Neural progenitor cell (in vitro differentiated cells): Measurements from ENCODE around the gene MOK. TPM values are rescaled to one million over a fixed set of nuclear protein-coding genes. Genes with fewer than 3 reads are reported as not detected.

Experiments used
- DNase-seq: peaks from one replicate; pipeline ENCODE4 v3.0.0-alpha.2; 2016; ENCODE audit warnings: low spot score
- H2AFZ ChIP-seq: fragments of 200-600 bp; sonication (generic); replicated peaks from 2 replicates; pipeline ENCODE4 v1.6.1; 2016; ENCODE audit warnings: antibody characterized with exemption
- H3F3A ChIP-seq: fragments of 200-600 bp; sonication (generic); 2 replicates; pipeline ENCODE4 v1.6.1; 2016; ENCODE audit warnings: antibody characterized with exemption, low read depth
- H3K27ac ChIP-seq: fragments of 200-600 bp; sonication (generic); 2 replicates; pipeline ENCODE4 v1.5.1; 2016; ENCODE audit warnings: mild to moderate bottlenecking
- H3K27me3 ChIP-seq: fragments of 200-600 bp; sonication (generic); 2 replicates; pipeline ENCODE4 v1.6.1; 2016; ENCODE audit warnings: mild to moderate bottlenecking, moderate library complexity
- H3K36me3 ChIP-seq: fragments of 200-600 bp; sonication (generic); 2 replicates; pipeline ENCODE4 v1.5.1; 2016
- H3K4me1 ChIP-seq: fragments of 200-600 bp; sonication (generic); 2 replicates; pipeline ENCODE4 v1.6.1; 2016; ENCODE audit warnings: mixed run types
- H3K4me2 ChIP-seq: fragments of 200-600 bp; sonication (generic); 2 replicates; pipeline ENCODE4 v1.6.1; 2016
- H3K4me3 ChIP-seq: fragments of 200-600 bp; sonication (generic); 2 replicates; pipeline ENCODE4 v1.5.1; 2016
- H3K79me2 ChIP-seq: fragments of 200-600 bp; sonication (generic); 2 replicates; pipeline ENCODE4 v1.6.1; 2016; ENCODE audit warnings: low read depth
- H3K9ac ChIP-seq: fragments of 200-600 bp; sonication (generic); 2 replicates; pipeline ENCODE4 v1.6.1; 2016
- H3K9me3 ChIP-seq: fragments of 200-600 bp; sonication (generic); 2 replicates; pipeline ENCODE4 v1.5.1; 2016; ENCODE audit warnings: low read depth
- H4K20me1 ChIP-seq: fragments of 200-600 bp; sonication (generic); 2 replicates; pipeline ENCODE4 v1.6.1; 2016; ENCODE audit warnings: low read depth
- H3K27ac Mint-ChIP-seq: 3 replicates; pipeline ENCODE4 v1.8.0; 2021; ENCODE audit warnings: mixed read lengths
- H3K27me3 Mint-ChIP-seq: 2 replicates; pipeline ENCODE4 v1.8.0; 2022; ENCODE audit warnings: low read depth, mild to moderate bottlenecking, inconsistent platforms, moderate library complexity, mixed read lengths; ENCODE audit not compliant: insufficient read depth
- H3K36me3 Mint-ChIP-seq: 3 replicates; pipeline ENCODE4 v1.8.0; 2021; ENCODE audit warnings: mixed read lengths
- H3K4me1 Mint-ChIP-seq: 3 replicates; pipeline ENCODE4 v1.8.0; 2021; ENCODE audit warnings: mixed read lengths
- H3K4me3 Mint-ChIP-seq: 3 replicates; pipeline ENCODE4 v1.8.0; 2021; ENCODE audit warnings: mild to moderate bottlenecking, moderate library complexity, mixed read lengths
- H3K9me3 Mint-ChIP-seq: 3 replicates; pipeline ENCODE4 v1.8.0; 2020; ENCODE audit warnings: mixed read lengths
- CTCF ChIP-seq: fragments of 200-600 bp; sonication (generic); IDR thresholded peaks from 2 replicates; pipeline ENCODE4 v1.5.1; 2017; ENCODE audit warnings: antibody characterized with exemption, mild to moderate bottlenecking
- EZH2 ChIP-seq: fragments of 200-600 bp; sonication (generic); IDR thresholded peaks from 2 replicates; pipeline ENCODE4 v1.6.1; 2017; ENCODE audit warnings: antibody characterized with exemption, mild to moderate bottlenecking, moderate library complexity
- EZH2phosphoT487 ChIP-seq: fragments of 200-600 bp; sonication (generic); IDR thresholded peaks from 2 replicates; pipeline ENCODE4 v1.6.1; 2017; ENCODE audit warnings: antibody characterized with exemption
- total RNA-seq: library from RNA; depleted of rRNA; stranded (reverse); fragments of >200 nt; gene quantifications from 2 replicates; pipeline ENCODE4 v1.2.3, GENCODE V29; 2015; ENCODE audit warnings: low replicate concordance

MOK gene
- total RNA-seq, 1 donor from 2014 or later: 9.9 TPM

- H3K27ac ChIP-seq: no peak overlapping the region
- Mint-ChIP-seq H3K4me1 (no peaks in the 10 kb centered on the region), H3K9me3 (no peaks in the 10 kb centered on the region), H3K27me3 (peaks cover 2% of the 10 kb centered on the region), H3K4me3 (no peak overlapping the region), H3K36me3 (peaks cover 8% of the 10 kb centered on the region), H3K27ac (no peak overlapping the region)
- no peaks in the 10 kb centered on the region for H3K27me3 ChIP-seq
- no peak for TF ChIP-seq EZH2phosphoT487
- DNase-seq: no peak
- H3K9me3 ChIP-seq: no peaks in the 10 kb centered on the region
- H4K20me1 ChIP-seq: no peaks in the 10 kb centered on the region
- H3K9ac ChIP-seq: no peak overlapping the region
- H2AFZ ChIP-seq: no peak overlapping the region
- H3K4me3 ChIP-seq: no peak overlapping the region
- no peak overlapping the region for H3K4me2 ChIP-seq
- H3F3A ChIP-seq: peaks cover 7% of the 10 kb centered on the region
- no peaks in the 10 kb centered on the region for H3K79me2 ChIP-seq
- no peaks in the 10 kb centered on the region for H3K36me3 ChIP-seq
- peaks cover 11% of the 10 kb centered on the region for H3K4me1 ChIP-seq
Observed at GRCh38 chr14:102230481-102231210, 74.3 kb downstream of the MOK start.

- Mint-ChIP-seq H3K27ac (no peak overlapping the region), H3K36me3 (peaks cover 14% of the 10 kb centered on the region), H3K4me1 (no peaks in the 10 kb centered on the region), H3K4me3 (no peak overlapping the region), H3K27me3 (peaks cover 2% of the 10 kb centered on the region), H3K9me3 (no peaks in the 10 kb centered on the region)
- DNase-seq: no peak
- H4K20me1 ChIP-seq: no peaks in the 10 kb centered on the region
- peaks cover 11% of the 10 kb centered on the region for H3K4me1 ChIP-seq
- peaks cover 7% of the 10 kb centered on the region for H3F3A ChIP-seq
- H3K4me2 ChIP-seq: no peak overlapping the region
- TF ChIP-seq EZH2 (no peak), EZH2phosphoT487 (no peak), CTCF (no peak)
- H3K9me3 ChIP-seq: no peaks in the 10 kb centered on the region
- no peaks in the 10 kb centered on the region for H3K27me3 ChIP-seq
- H2AFZ ChIP-seq: no peak overlapping the region
- no peaks in the 10 kb centered on the region for H3K79me2 ChIP-seq
- H3K4me3 ChIP-seq: no peak overlapping the region
- H3K36me3 ChIP-seq: no peaks in the 10 kb centered on the region
- no peak overlapping the region for H3K27ac ChIP-seq
- H3K9ac ChIP-seq: no peak overlapping the region
Observed at GRCh38 chr14:102229739-102230092, 75.2 kb downstream of the MOK start.

GRCh38 chr14:102229071-102229738, 75.8 kb downstream of the MOK start:
- peaks cover 7% of the 10 kb centered on the region for H3F3A ChIP-seq
- peaks cover 2% of the 10 kb centered on the region for H3K27me3 Mint-ChIP-seq

More at GRCh38 chr14:102229071-102229738, 75.8 kb downstream of the MOK start:
- Mint-ChIP-seq H3K4me1 (no peaks in the 10 kb centered on the region), H3K36me3 (peaks cover 18% of the 10 kb centered on the region), H3K27ac (no peak overlapping the region), H3K9me3 (no peaks in the 10 kb centered on the region), H3K4me3 (no peak overlapping the region)
- H3K4me1 ChIP-seq: peaks cover 11% of the 10 kb centered on the region
- no peak overlapping the region for H3K9ac ChIP-seq
- DNase-seq: no peak
- no peaks in the 10 kb centered on the region for H3K36me3 ChIP-seq
- no peak overlapping the region for H2AFZ ChIP-seq
- H3K4me2 ChIP-seq: no peak overlapping the region
- H3K27me3 ChIP-seq: no peaks in the 10 kb centered on the region
- TF ChIP-seq EZH2: no peak
- no peak for TF ChIP-seq EZH2phosphoT487
- no peak for TF ChIP-seq CTCF
- H3K9me3 ChIP-seq: no peaks in the 10 kb centered on the region
- no peaks in the 10 kb centered on the region for H3K79me2 ChIP-seq
- no peak overlapping the region for H3K4me3 ChIP-seq
- no peak overlapping the region for H3K27ac ChIP-seq
- no peaks in the 10 kb centered on the region for H4K20me1 ChIP-seq
